IMR-90 (cell line): Measurements from ENCODE around the gene SPINDOC. TPM values are rescaled to one million over a fixed set of nuclear protein-coding genes. Genes with fewer than 3 reads are reported as not detected.
"Not testable (repeated sequence)": the region's sequence is repeated elsewhere in the genome, so short reads cannot be mapped to it uniquely, and the experiment has no call there.

Experiments used
- ATAC-seq: fragments of 200-7000 bp; cut with Tn5 transposase; 2 replicates; pipeline ENCODE4 v1.9.1; 2020; ENCODE audit warnings: low read depth, mild to moderate bottlenecking, moderate library complexity
- BruUV-seq: library from RNA; stranded (reverse); fragments of 400-500 nt; replicated peaks from 2 replicates; lab custom pipeline; 2021; lab: Mats Ljungman, UMichigan
- CTCF ChIA-PET: fragments of 300-600 bp; formaldehyde crosslinking; extraction: SDS; loops from one replicate; lab custom pipeline; 2021; ENCODE audit warnings: antibody characterized with exemption; lab: Yijun Ruan, JAX
- POLR2A ChIA-PET: fragments of 300-600 bp; sonication (Branson Sonifier 250); formaldehyde crosslinking; loops from one replicate; lab custom pipeline; 2022; ENCODE audit warnings: antibody characterized with exemption; ENCODE audit not compliant: unreplicated experiment; lab: Charles Lee
- DNase-seq: peaks from one replicate; pipeline ENCODE4 v3.0.0; 2013
- H2AFZ ChIP-seq: replicated peaks from 2 replicates; pipeline ENCODE3; 2013; ENCODE audit warnings: low read length, mild to moderate bottlenecking; ENCODE audit not compliant: poor library complexity
- H2AK5ac ChIP-seq: 2 replicates; pipeline ENCODE4 v1.6.1; 2013; ENCODE audit warnings: low read depth, low read length, inconsistent platforms
- H2AK9ac ChIP-seq: replicated peaks from 2 replicates; pipeline ENCODE3; 2013; ENCODE audit warnings: mild to moderate bottlenecking, low read depth, low read length, moderate library complexity; ENCODE audit not compliant: poor library complexity
- H2BK120ac ChIP-seq: 2 replicates; pipeline ENCODE4 v1.6.1; 2013; ENCODE audit warnings: low read depth, low read length, inconsistent platforms
- H2BK15ac ChIP-seq: 3 replicates; pipeline ENCODE4 v1.6.1; 2013; ENCODE audit warnings: low read depth, low read length, inconsistent platforms
- H2BK20ac ChIP-seq: 2 replicates; pipeline ENCODE4 v1.6.1; 2013; ENCODE audit warnings: low read depth, mild to moderate bottlenecking, inconsistent platforms, low read length, moderate library complexity
- H2BK5ac ChIP-seq: 2 replicates; pipeline ENCODE4 v1.6.1; 2013; ENCODE audit warnings: mild to moderate bottlenecking, low read depth, low read length, inconsistent platforms; ENCODE audit not compliant: poor library complexity, severe bottlenecking
- H3K14ac ChIP-seq: replicated peaks from 2 replicates; pipeline ENCODE4 v1.6.1; 2013; ENCODE audit warnings: low read depth, low read length, inconsistent platforms
- H3K18ac ChIP-seq: 2 replicates; pipeline ENCODE4 v1.6.1; 2013; ENCODE audit warnings: low read depth, low read length, control low read depth
- H3K23ac ChIP-seq: 2 replicates; pipeline ENCODE4 v1.6.1; 2013; ENCODE audit warnings: low read depth, low read length, inconsistent platforms
- H3K27ac ChIP-seq: 2 replicates; pipeline ENCODE4 v1.5.1; 2013; ENCODE audit warnings: mild to moderate bottlenecking, control low read depth, low read length; ENCODE audit not compliant: insufficient read depth
- H3K27me3 ChIP-seq: 2 replicates; pipeline ENCODE4 v1.6.1; 2013; ENCODE audit warnings: low read length; ENCODE audit not compliant: control insufficient read depth, insufficient read depth
- H3K36me3 ChIP-seq: 2 replicates; pipeline ENCODE4 v1.6.1; 2013; ENCODE audit warnings: low read length, mixed read lengths; ENCODE audit not compliant: control insufficient read depth, insufficient read depth
- H3K4ac ChIP-seq: 2 replicates; pipeline ENCODE4 v1.6.1; 2013; ENCODE audit warnings: low read depth, low read length, inconsistent platforms
- H3K4me1 ChIP-seq: 2 replicates; pipeline ENCODE4 v1.6.1; 2013; ENCODE audit warnings: low read length, mixed read lengths; ENCODE audit not compliant: control insufficient read depth, insufficient read depth
- H3K4me2 ChIP-seq: 2 replicates; pipeline ENCODE4 v1.6.1; 2013; ENCODE audit warnings: low read depth, mild to moderate bottlenecking, control low read depth, low read length, moderate library complexity
- H3K4me3 ChIP-seq: 2 replicates; pipeline ENCODE4 v1.5.1; 2013; ENCODE audit warnings: low read depth, mild to moderate bottlenecking, control low read depth, low read length, moderate library complexity; ENCODE audit not compliant: insufficient read depth
- H3K56ac ChIP-seq: 2 replicates; pipeline ENCODE4 v1.6.1; 2013; ENCODE audit warnings: low read length, inconsistent platforms; ENCODE audit not compliant: insufficient read depth; ENCODE audit errors: extremely low read depth
- H3K79me1 ChIP-seq, 2 experiments: 2 replicates each; pipeline ENCODE4 v1.6.1; 2013; ENCODE audit warnings: low read length in 2 of 2, inconsistent platforms in 1 of 2, low read depth in 1 of 2
- H3K9ac ChIP-seq: 2 replicates; pipeline ENCODE4 v1.6.1; 2013; ENCODE audit warnings: low read depth, low read length, control low read depth
- H3K9me1 ChIP-seq: 2 replicates; pipeline ENCODE4 v1.6.1; 2013; ENCODE audit warnings: low read length, inconsistent platforms; ENCODE audit not compliant: insufficient read depth
- H3K9me3 ChIP-seq: 2 replicates; pipeline ENCODE4 v1.6.1; 2013; ENCODE audit warnings: low read length; ENCODE audit not compliant: control insufficient read depth, insufficient read depth
- H4K20me1 ChIP-seq: 2 replicates; pipeline ENCODE4 v1.6.1; 2013; ENCODE audit warnings: low read length, inconsistent platforms; ENCODE audit not compliant: insufficient read depth
- H4K5ac ChIP-seq: 2 replicates; pipeline ENCODE4 v1.6.1; 2013; ENCODE audit warnings: mild to moderate bottlenecking, low read depth, low read length, control low read depth
- H4K8ac ChIP-seq, 2 experiments: 2 replicates each; pipeline ENCODE4 v1.6.1; 2013; ENCODE audit warnings: low read depth in 2 of 2, low read length in 2 of 2, control low read depth in 1 of 2, inconsistent platforms in 1 of 2
- H4K91ac ChIP-seq: 2 replicates; pipeline ENCODE4 v1.6.1; 2013; ENCODE audit warnings: low read depth, low read length, inconsistent platforms; ENCODE audit not compliant: insufficient read depth
- WGBS, 2 experiments: methylation state at CpG; one replicate each; pipeline versions ENCODE4 v1.1.5 to v1.1.7; 2013; ENCODE audit warnings: missing lambda C conversion rate in 2 of 2; ENCODE audit not compliant: insufficient read length in 1 of 2; ENCODE audit errors: extremely low coverage in 2 of 2; 5-methylcytosine and 5-hydroxymethylcytosine counted together
- dilution Hi-C: fragments of 300-500 bp; cut with HindIII; formaldehyde crosslinking; loops from one replicate; pipeline ENCODE4 v1.14.3; 2018; ENCODE audit warnings: low sequenced_read_pairs; ENCODE audit not compliant: unreplicated experiment
- in situ Hi-C: fragments of 300-500 bp; cut with MboI; formaldehyde crosslinking; loops from 3 replicates; pipeline ENCODE4 v1.14.3; 2019; ENCODE audit warnings: low sequenced_read_pairs, inconsistent platforms, mixed read lengths
- intact Hi-C: fragments of 100-400 bp; cut with micrococcal nuclease; formaldehyde crosslinking; loops from 2 replicates; pipeline ENCODE4 v1.10.0; 2022
- polyA plus RNA-seq, 3 experiments: library from polyadenylated mRNA; depleted of rRNA; stranded (reverse); fragments of >200 nt; gene quantifications; 2 replicates each; pipeline ENCODE4 v1.2.3, GENCODE V29; 2012; ENCODE audit warnings: low replicate concordance in 1 of 3
- total RNA-seq: library from RNA; depleted of rRNA; stranded (reverse); fragments of >200 nt; gene quantifications from 2 replicates; pipeline ENCODE4 v1.2.3, GENCODE V29; 2012

SPINDOC gene
- total and polyA plus RNA-seq, 2 of the 4 experiments (the other 2 are of a cell fraction): 10.0 to 29.9 TPM

- H4K5ac ChIP-seq, in situ Hi-C loops, H3K9me3 ChIP-seq, H3K14ac ChIP-seq, H4K91ac ChIP-seq, H3K18ac ChIP-seq, dilution Hi-C loops, H3K4me2 ChIP-seq, H3K56ac ChIP-seq, H4K8ac ChIP-seq, H3K36me3 ChIP-seq, H2BK20ac ChIP-seq, H2BK5ac ChIP-seq, H3K9ac ChIP-seq, H3K27ac ChIP-seq, ATAC-seq, H2BK15ac ChIP-seq, H3K4ac ChIP-seq, DNase-seq, H3K27me3 ChIP-seq, POLR2A ChIA-PET, H2AFZ ChIP-seq, H3K4me3 ChIP-seq, H3K23ac ChIP-seq, BruUV-seq, H3K4me1 ChIP-seq, intact Hi-C loops, H2AK5ac ChIP-seq, H2BK120ac ChIP-seq, H3K9me1 ChIP-seq, H2AK9ac ChIP-seq: not testable (repeated sequence)
- Histone ChIP-seq H3K79me1 (peaks cover 45 to 74% of the 10 kb centered on the region in 2 experiments), H4K20me1 (peaks cover 57% of the 10 kb centered on the region)
- CTCF ChIA-PET: interaction anchor here (0.6 kb wide), 1 partner anchor 131 kb away, joined by 3 read pairs; no protein-coding TSS in a partner anchor
- no CpG with 5 or more reads among the region's 6 CpGs for WGBS, 2 experiments
Measured at GRCh38 chr11:63863620-63864019, 50.4 kb downstream of the SPINDOC start.
